ENCODE results near the gene GNE. TPM values are rescaled to one million over a fixed set of nuclear protein-coding genes. Genes with fewer than 3 reads are reported as not detected.
A peak's percentile ranks its signal among the peaks of the same experiment; 100 is the strongest.

The GNE gene
- total and polyA plus RNA-seq, 10 of the 15 experiments (the other 5 are each of a cell fraction or from before 2014, with no cell fraction given), result 4.1 to 13.6 (median 10.7) TPM

DNA sequence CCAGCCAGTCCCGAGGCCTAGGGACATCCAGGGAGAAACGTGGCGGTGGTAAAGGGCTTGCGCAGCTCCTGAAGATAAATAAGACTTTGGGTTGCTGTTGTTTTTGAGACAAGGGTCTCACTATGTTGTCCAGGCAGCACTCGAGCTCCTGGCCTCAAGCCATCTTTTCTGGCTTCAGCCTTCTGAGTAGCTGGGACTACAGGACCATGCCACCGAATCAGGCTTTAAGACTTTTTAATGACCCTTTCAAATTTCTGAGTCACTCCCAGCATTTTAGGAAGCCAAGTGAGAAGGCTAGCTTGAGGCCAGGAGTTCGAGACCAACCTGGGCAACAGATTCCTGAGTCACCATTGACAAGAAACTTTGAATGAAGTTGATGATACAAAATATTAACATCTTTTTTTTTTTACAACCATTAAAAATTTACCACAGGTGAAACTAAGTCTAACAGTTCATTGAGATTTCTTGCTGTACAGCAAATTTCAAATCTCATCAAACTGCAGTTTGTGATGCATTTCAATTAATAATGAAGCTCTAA is 817 bp upstream of the GNE start:
- RAD21 ChIA-PET (ENCODE audit: unreplicated experiment), result interaction anchor here (0.6 to 2.2 kb wide), 2 partner anchors 10 to 69 kb away, joined by 3 to 10 read pairs; partner anchors contain the start of gene CLTA
- Histone ChIP-seq H3K36me3 (ENCODE audit: control insufficient read depth in 2 of 2, insufficient read depth in 2 of 2, low read length in 1 of 2) (no peaks in the 10 kb centered on the region), H3K9me3 (replicated peaks; ENCODE audit: control insufficient read depth, insufficient read depth, low read length) (no peaks in the 10 kb centered on the region), H2AFZ (ENCODE audit: control insufficient read depth, low read depth, low read length) (peak overlapping the region; percentile 93), H3K79me2 (ENCODE audit: control insufficient read depth, insufficient read depth, low read length) (peaks cover 13% of the 10 kb centered on the region), H3K9ac (ENCODE audit: control insufficient read depth, insufficient read depth, low read length) (peak overlapping the region; percentile 69; the same call in 1 of the 2 replicates), H4K20me1 (ENCODE audit: control insufficient read depth, insufficient read depth) (no peaks in the 10 kb centered on the region), H3K4me2 (ENCODE audit: control insufficient read depth, insufficient read depth) (peak overlapping the region; percentile 94), H3K4me3 (peak overlapping the region; percentile 76), H3K27ac (ENCODE audit: control insufficient read depth, insufficient read depth) (peak overlapping the region; percentile 78; the same call in 1 of the 2 replicates), H3K27me3 (replicated peaks in 1 of 2; ENCODE audit: control insufficient read depth in 2 of 2, insufficient read depth in 2 of 2, low read length in 1 of 2) (no peaks in the 10 kb centered on the region), H3K4me1 (ENCODE audit: control insufficient read depth, insufficient read depth, low read length) (peaks cover 3% of the 10 kb centered on the region)
- no peak for TF ChIP-seq TCF12 (IDR thresholded peaks at IDR 0.05; ENCODE audit: low read depth, low read length)
- no peak for TF ChIP-seq CHD1 (IDR thresholded peaks at IDR 0.05; ENCODE audit: low read depth, low read length)
- no peak for TF ChIP-seq CEBPB (IDR thresholded peaks at IDR 0.05; ENCODE audit: borderline replicate concordance in 1 of 2, low read depth in 2 of 2, low read length in 2 of 2)
- intact Hi-C loops (cut with micrococcal nuclease; ENCODE audit: unreplicated experiment) (loop anchor here (5.0 to 10.0 kb wide), 2 partner anchors 67 to 196 kb away; partner anchors contain the start of gene CLTA), in situ Hi-C loops (cut with MboI) (no loop called here)
- CTCF ChIA-PET, result interaction anchor here (0.5 to 2.2 kb wide), 8 partner anchors 10 to 433 kb away, joined by 3 to 9 read pairs (median 3); no protein-coding TSS in a partner anchor
- WGBS (ENCODE audit: insufficient coverage, insufficient replicate concordance, low lambda C conversion rate, missing lambda C conversion rate), result 45% methylated on average over 7 of the region's 7 CpGs
- POLR2A ChIA-PET, result interaction anchor here (1.0 to 2.3 kb wide), 4 partner anchors 11 to 178 kb away, joined by 3 to 8 read pairs (median 5); partner anchors contain the start of gene CLTA
- no peak for FAIRE-seq
- SMC1A ChIA-PET (ENCODE audit: uncharacterized antibody, unreplicated experiment), result interaction anchor here (0.7 to 1.5 kb wide), 3 partner anchors 18 to 70 kb away, joined by 3 to 6 read pairs (median 3); partner anchors contain the start of gene CLTA
- no peak for DNase-seq (ENCODE audit: low read depth, low spot score)
- BruUV-seq (replicated peaks), result no TSS peak
- no peak for ATAC-seq

DNA sequence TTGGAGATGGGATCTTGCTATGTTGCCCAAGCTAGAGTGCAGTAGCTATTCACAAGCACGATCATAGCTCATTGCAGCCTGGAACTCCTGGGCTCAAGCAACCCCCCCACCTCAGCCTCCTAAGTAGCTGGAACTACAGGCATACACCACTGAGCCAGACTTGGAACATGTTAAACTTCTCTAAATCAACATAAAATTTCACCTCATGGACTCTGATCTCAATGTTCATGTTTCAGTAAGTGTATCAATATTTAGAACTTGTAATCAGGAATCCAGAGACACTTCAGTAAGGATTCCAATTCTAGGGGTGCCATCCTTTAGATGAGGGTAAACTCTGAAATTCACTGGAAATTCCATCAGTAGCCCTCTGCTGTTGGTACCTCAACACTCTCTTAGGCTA is 6.8 kb downstream of the GNE start:
- Histone ChIP-seq H3K79me2 (ENCODE audit: control insufficient read depth, insufficient read depth, low read length) (peaks cover 10% of the 10 kb centered on the region), H3K27me3 (replicated peaks in 1 of 2; ENCODE audit: control insufficient read depth in 2 of 2, insufficient read depth in 2 of 2, low read length in 1 of 2) (no peaks in the 10 kb centered on the region), H3K4me3 (no peak overlapping the region), H4K20me1 (ENCODE audit: control insufficient read depth, insufficient read depth) (no peaks in the 10 kb centered on the region), H3K9me3 (replicated peaks; ENCODE audit: control insufficient read depth, insufficient read depth, low read length) (no peaks in the 10 kb centered on the region; the same call in 2 of the 3 replicates), H2AFZ (ENCODE audit: control insufficient read depth, low read depth, low read length) (no peak overlapping the region), H3K4me1 (ENCODE audit: control insufficient read depth, insufficient read depth, low read length) (peaks cover 22% of the 10 kb centered on the region), H3K4me2 (ENCODE audit: control insufficient read depth, insufficient read depth) (no peak overlapping the region), H3K27ac (ENCODE audit: control insufficient read depth, insufficient read depth) (no peak overlapping the region), H3K36me3 (ENCODE audit: control insufficient read depth in 2 of 2, insufficient read depth in 2 of 2, low read length in 1 of 2) (peaks cover 0 to 6% of the 10 kb centered on the region in 2 experiments; a peak in 2 of 4 replicates), H3K9ac (ENCODE audit: control insufficient read depth, insufficient read depth, low read length) (no peak overlapping the region)
- ChIA-PET CTCF (no interaction called here), SMC1A (ENCODE audit: uncharacterized antibody, unreplicated experiment) (interaction anchor here (1.5 kb wide), 1 partner anchor 156 kb away, joined by 5 read pairs; no protein-coding TSS in a partner anchor), POLR2A (interaction anchor here (0.6 kb wide), 1 partner anchor 85 kb away, joined by 3 read pairs; no protein-coding TSS in a partner anchor), RAD21 (ENCODE audit: unreplicated experiment) (interaction anchor here (0.6 kb wide), 1 partner anchor 38 kb away, joined by 4 read pairs; no protein-coding TSS in a partner anchor)
- no peak for DNase-seq (ENCODE audit: low read depth, low spot score)
- in situ Hi-C loops (cut with MboI), result no loop called here
- TF ChIP-seq, protein P1, sequence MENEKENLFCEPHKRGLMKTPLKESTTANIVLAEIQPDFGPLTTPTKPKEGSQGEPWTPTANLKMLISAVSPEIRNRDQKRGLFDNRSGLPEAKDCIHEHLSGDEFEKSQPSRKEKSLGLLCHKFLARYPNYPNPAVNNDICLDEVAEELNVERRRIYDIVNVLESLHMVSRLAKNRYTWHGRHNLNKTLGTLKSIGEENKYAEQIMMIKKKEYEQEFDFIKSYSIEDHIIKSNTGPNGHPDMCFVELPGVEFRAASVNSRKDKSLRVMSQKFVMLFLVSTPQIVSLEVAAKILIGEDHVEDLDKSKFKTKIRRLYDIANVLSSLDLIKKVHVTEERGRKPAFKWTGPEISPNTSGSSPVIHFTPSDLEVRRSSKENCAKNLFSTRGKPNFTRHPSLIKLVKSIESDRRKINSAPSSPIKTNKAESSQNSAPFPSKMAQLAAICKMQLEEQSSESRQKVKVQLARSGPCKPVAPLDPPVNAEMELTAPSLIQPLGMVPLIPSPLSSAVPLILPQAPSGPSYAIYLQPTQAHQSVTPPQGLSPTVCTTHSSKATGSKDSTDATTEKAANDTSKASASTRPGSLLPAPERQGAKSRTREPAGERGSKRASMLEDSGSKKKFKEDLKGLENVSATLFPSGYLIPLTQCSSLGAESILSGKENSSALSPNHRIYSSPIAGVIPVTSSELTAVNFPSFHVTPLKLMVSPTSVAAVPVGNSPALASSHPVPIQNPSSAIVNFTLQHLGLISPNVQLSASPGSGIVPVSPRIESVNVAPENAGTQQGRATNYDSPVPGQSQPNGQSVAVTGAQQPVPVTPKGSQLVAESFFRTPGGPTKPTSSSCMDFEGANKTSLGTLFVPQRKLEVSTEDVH (IDR thresholded peaks at IDR 0.05; ENCODE audit: low read depth, partially characterized antibody), result no peak
- no peak for TF ChIP-seq RAD51 (IDR thresholded peaks at IDR 0.05)
- no TSS peak for BruUV-seq (replicated peaks)
- WGBS (ENCODE audit: insufficient coverage, insufficient replicate concordance, low lambda C conversion rate, missing lambda C conversion rate), result 94% methylated on average over 1 of the region's 1 CpG
- FAIRE-seq, result no peak
- ATAC-seq, result no peak
- intact Hi-C loops (cut with micrococcal nuclease; ENCODE audit: unreplicated experiment), result loop anchor here (10.0 kb wide), 1 partner anchor 203 kb away; no protein-coding TSS in a partner anchor

Measured in GM12878 (cell line).